Panc1 (cell line): ENCODE results near the gene POLDIP3. TPM values are rescaled to one million over a fixed set of nuclear protein-coding genes. Genes with fewer than 3 reads are reported as not detected.

Source experiments
- ATAC-seq: fragments of 200-7000 bp; cut with Tn5 transposase; 2 replicates; pipeline ENCODE4 v1.9.1; 2020; ENCODE audit warnings: mild to moderate bottlenecking, moderate library complexity
- BruUV-seq: library from RNA; stranded (reverse); fragments of 400-500 nt; replicated peaks from 2 replicates; lab custom pipeline; 2021; lab: Mats Ljungman, UMichigan
- CTCF ChIA-PET: fragments of 300-600 bp; sonication (Branson Sonifier 250); formaldehyde crosslinking; loops from one replicate; lab custom pipeline; 2022; ENCODE audit warnings: antibody characterized with exemption; lab: Charles Lee
- POLR2A ChIA-PET: fragments of 300-600 bp; sonication (Branson Sonifier 250); formaldehyde crosslinking; loops from one replicate; lab custom pipeline; 2022; ENCODE audit warnings: antibody characterized with exemption; lab: Charles Lee
- DNase-seq: peaks from one replicate; pipeline ENCODE4 v3.0.0-alpha.2; 2010; ENCODE audit warnings: low read depth, low spot score
- H3K27ac ChIP-seq: 2 replicates; pipeline ENCODE4 v1.5.1; 2011; ENCODE audit warnings: mild to moderate bottlenecking, low read length, inconsistent platforms
- H3K27me3 ChIP-seq: fragments of 200-500 bp; sonication (Bioruptor generic); 2 replicates; pipeline ENCODE4 v1.6.0; 2014; ENCODE audit warnings: low read length, inconsistent platforms; ENCODE audit not compliant: control insufficient read depth, insufficient read depth
- H3K36me3 ChIP-seq: fragments of 200-500 bp; sonication (Bioruptor generic); 2 replicates; pipeline ENCODE4 v1.5.1; 2014; ENCODE audit warnings: inconsistent platforms, mild to moderate bottlenecking, low read length, moderate library complexity; ENCODE audit not compliant: control insufficient read depth, insufficient read depth
- H3K4me1 ChIP-seq: 2 replicates; pipeline ENCODE4 v1.5.1; 2011; ENCODE audit warnings: inconsistent platforms, mild to moderate bottlenecking, low read length, moderate library complexity; ENCODE audit not compliant: control insufficient read depth, insufficient read depth
- H3K4me3 ChIP-seq, 2 experiments: 2 replicates each; pipeline ENCODE4 v1.5.1; 2011 to 2012; ENCODE audit warnings: low read depth in 2 of 2, low read length in 2 of 2, mild to moderate bottlenecking in 2 of 2, inconsistent platforms in 1 of 2, moderate library complexity in 1 of 2
- H3K9me3 ChIP-seq: fragments of 200-500 bp; sonication (Bioruptor generic); 2 replicates; pipeline ENCODE4 v1.5.1; 2014; ENCODE audit warnings: low read depth, mild to moderate bottlenecking, inconsistent platforms, low read length, moderate library complexity; ENCODE audit not compliant: control insufficient read depth, insufficient read depth
- POLR2AphosphoS5 ChIP-seq: IDR thresholded peaks from 2 replicates; pipeline ENCODE4 v1.6.1; 2012; ENCODE audit warnings: mild to moderate bottlenecking, low read depth, low read length, moderate library complexity
- REST ChIP-seq, 2 experiments: IDR thresholded peaks; 2 replicates each; pipeline ENCODE4 v1.6.1; 2011 to 2012; ENCODE audit warnings: low read depth in 2 of 2, control low read depth in 1 of 2, low read length in 1 of 2, mild to moderate bottlenecking in 1 of 2, moderate library complexity in 1 of 2; ENCODE audit not compliant: insufficient read depth in 1 of 2
- SIN3A ChIP-seq: IDR thresholded peaks from 2 replicates; pipeline ENCODE4 v1.6.1; 2012; ENCODE audit warnings: low read depth, mild to moderate bottlenecking, low read length, moderate library complexity, borderline replicate concordance; ENCODE audit not compliant: insufficient read depth
- TCF7L2 ChIP-seq: IDR thresholded peaks from 2 replicates; pipeline ENCODE4 v1.6.1; 2011; ENCODE audit warnings: mild to moderate bottlenecking, low read depth, low read length, inconsistent platforms
- in situ Hi-C: cut with HindIII; loops from 2 replicates; pipeline ENCODE4 v1.10.0; 2016; ENCODE audit warnings: low sequenced_read_pairs, low pct_unique_long_range_greater_than_20kb
- intact Hi-C: fragments of 100-400 bp; cut with micrococcal nuclease; formaldehyde crosslinking; loops from one replicate; pipeline ENCODE4 v1.10.0; 2022; ENCODE audit not compliant: unreplicated experiment
- total RNA-seq: library from RNA; stranded (reverse); gene quantifications from one replicate; pipeline ENCODE4 v1.2.1, GENCODE V29; 2021; ENCODE audit not compliant: unreplicated experiment
- TF ChIP-seq, protein P1 (sequence below): fragments of 450-650 bp; IDR thresholded peaks from 2 replicates; pipeline ENCODE4 v1.5.1; 2017; ENCODE audit warnings: mild to moderate bottlenecking

The POLDIP3 gene
- total RNA-seq, 1 experiment from 2014 or later: 46.6 TPM

- H3K36me3 ChIP-seq: no peaks in the 10 kb centered on the region; the same call in 1 of the 2 replicates
- no peaks in the 10 kb centered on the region for H3K27me3 ChIP-seq
- no peak overlapping the region for H3K4me3 ChIP-seq
- no peaks in the 10 kb centered on the region; the same call in none of the 2 replicates for H3K4me1 ChIP-seq
- DNase-seq: no peak
- CTCF ChIA-PET: no interaction called here
- intact Hi-C loops: no loop called here
- H3K9me3 ChIP-seq: no peaks in the 10 kb centered on the region
- TF ChIP-seq POLR2AphosphoS5 (no peak), TCF7L2 (no peak), REST (IDR thresholded peaks at IDR 0.05; ENCODE audit: insufficient read depth in 1 of 2, low read depth in 2 of 2, low read length in 1 of 2) (no peak), SIN3A (no peak)
- TF ChIP-seq, protein P1, sequence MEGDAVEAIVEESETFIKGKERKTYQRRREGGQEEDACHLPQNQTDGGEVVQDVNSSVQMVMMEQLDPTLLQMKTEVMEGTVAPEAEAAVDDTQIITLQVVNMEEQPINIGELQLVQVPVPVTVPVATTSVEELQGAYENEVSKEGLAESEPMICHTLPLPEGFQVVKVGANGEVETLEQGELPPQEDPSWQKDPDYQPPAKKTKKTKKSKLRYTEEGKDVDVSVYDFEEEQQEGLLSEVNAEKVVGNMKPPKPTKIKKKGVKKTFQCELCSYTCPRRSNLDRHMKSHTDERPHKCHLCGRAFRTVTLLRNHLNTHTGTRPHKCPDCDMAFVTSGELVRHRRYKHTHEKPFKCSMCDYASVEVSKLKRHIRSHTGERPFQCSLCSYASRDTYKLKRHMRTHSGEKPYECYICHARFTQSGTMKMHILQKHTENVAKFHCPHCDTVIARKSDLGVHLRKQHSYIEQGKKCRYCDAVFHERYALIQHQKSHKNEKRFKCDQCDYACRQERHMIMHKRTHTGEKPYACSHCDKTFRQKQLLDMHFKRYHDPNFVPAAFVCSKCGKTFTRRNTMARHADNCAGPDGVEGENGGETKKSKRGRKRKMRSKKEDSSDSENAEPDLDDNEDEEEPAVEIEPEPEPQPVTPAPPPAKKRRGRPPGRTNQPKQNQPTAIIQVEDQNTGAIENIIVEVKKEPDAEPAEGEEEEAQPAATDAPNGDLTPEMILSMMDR: no peak
- H3K27ac ChIP-seq: no peak overlapping the region
- POLR2A ChIA-PET: no interaction called here
- no TSS peak for BruUV-seq
- ATAC-seq: no peak
- in situ Hi-C loops: no loop called here
Measured at GRCh38 chr22:42645341-42645937, 30.8 kb upstream of the POLDIP3 start.

GRCh38 chr22:42644422-42645340 is 30.0 kb upstream of the POLDIP3 start:
- intact Hi-C loops: no loop called here
- DNase-seq (no peak), ATAC-seq (no peak)
- in situ Hi-C loops: no loop called here
- TF ChIP-seq, protein P1: no peak
- TF ChIP-seq TCF7L2: no peak
- no peak for TF ChIP-seq POLR2AphosphoS5
- no peak for TF ChIP-seq SIN3A
- no peak for TF ChIP-seq REST (IDR thresholded peaks at IDR 0.05; ENCODE audit: insufficient read depth in 1 of 2, low read depth in 2 of 2, low read length in 1 of 2)
- CTCF ChIA-PET: no interaction called here
- Histone ChIP-seq H3K4me1 (no peaks in the 10 kb centered on the region; the same call in none of the 2 replicates), H3K27ac (no peak overlapping the region), H3K27me3 (no peaks in the 10 kb centered on the region), H3K9me3 (no peaks in the 10 kb centered on the region), H3K36me3 (no peaks in the 10 kb centered on the region; the same call in 1 of the 2 replicates), H3K4me3 (no peak overlapping the region)
- POLR2A ChIA-PET: interaction anchor here (0.7 kb wide), 1 partner anchor 144 kb away, joined by 3 read pairs; no protein-coding TSS in a partner anchor
- BruUV-seq: no TSS peak
